ENCODE results near the gene POLR3GL. TPM values are rescaled to one million over a fixed set of nuclear protein-coding genes. Genes with fewer than 3 reads are reported as not detected.

POLR3GL gene
- total and polyA plus RNA-seq, 10 of the 15 experiments (the other 5 are each of a cell fraction or from before 2014, with no cell fraction given) = 12.8 to 47.0 (median 26.6) TPM

DNA sequence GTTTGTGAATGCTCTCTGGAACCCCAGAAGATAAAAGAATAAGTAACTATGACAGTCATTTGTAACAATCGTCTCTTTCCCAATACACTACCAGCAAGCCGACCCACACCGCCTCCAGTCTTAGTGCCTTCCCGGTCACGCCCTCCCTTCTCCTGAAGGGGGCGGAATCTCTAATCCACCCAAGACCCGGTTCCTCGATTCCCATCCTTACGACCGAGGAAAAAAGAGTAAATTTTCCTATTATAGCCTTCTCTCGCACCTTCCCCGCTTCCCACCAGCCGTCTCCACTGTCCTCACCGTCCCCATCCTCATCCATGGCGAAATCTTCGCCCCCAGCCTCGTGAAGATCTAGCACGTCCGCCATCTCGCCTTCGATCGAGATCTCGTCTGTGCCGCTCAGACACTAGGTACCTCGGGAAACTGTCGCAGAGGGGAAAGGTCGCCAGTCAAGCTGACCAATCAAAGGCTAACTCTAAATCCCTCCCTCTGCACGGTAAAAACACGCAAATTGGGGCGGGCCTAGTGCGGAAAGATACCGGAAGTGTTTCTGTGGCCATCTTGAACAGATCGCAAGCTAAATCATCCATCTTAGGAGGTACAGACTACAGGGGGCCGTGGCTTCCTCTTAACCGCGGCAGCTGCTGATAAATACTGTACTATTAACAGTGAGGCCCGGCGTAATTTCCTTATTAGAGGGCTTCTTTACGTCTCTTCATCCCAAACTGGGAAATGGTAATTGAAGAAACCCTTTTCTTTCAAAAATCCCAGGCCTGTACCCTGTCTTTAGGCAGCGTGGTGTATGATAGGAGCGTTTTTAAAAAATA is 37.2 kb upstream of the POLR3GL start, which contains the start of gene RBM8A (continued):
- TF ChIP-seq TCF7 (IDR thresholded peaks at IDR 0.05; ENCODE audit: borderline replicate concordance) (no peak; the same call in 1 of the 2 replicates), RAD21 (IDR thresholded peaks at IDR 0.05; ENCODE audit: insufficient read depth, low read depth, low read length) (no peak), NBN (IDR thresholded peaks at IDR 0.05) (peak; percentile 98), RB1 (IDR thresholded peaks at IDR 0.05; ENCODE audit: borderline replicate concordance) (0 out of 2 replicates have a peak, but pooled peaks have one; percentile 11), JUNB (IDR thresholded peaks at IDR 0.05) (0 out of 2 replicates have a peak, but pooled peaks have one; percentile 2), NR2C2 (IDR thresholded peaks at IDR 0.05; ENCODE audit: borderline replicate concordance, control insufficient read depth, insufficient read length, low read depth) (peak; percentile 75), FOXM1 (IDR thresholded peaks at IDR 0.05; ENCODE audit: low read depth, low read length) (0 out of 2 replicates have a peak, but pooled peaks have one; percentile 48), POLR2AphosphoS5 (IDR thresholded peaks at IDR 0.05; ENCODE audit: low read length) (peak; percentile 96), POLR2AphosphoS2 (IDR thresholded peaks at IDR 0.05; ENCODE audit: low read depth, low read length) (peak; percentile 90), RBBP5 (conservative IDR thresholded peaks at IDR 0.05) (no peak), ZNF274 (IDR thresholded peaks at IDR 0.05; ENCODE audit: insufficient read depth, insufficient read length) (no peak), SMAD1 (IDR thresholded peaks at IDR 0.05; ENCODE audit: low read depth, partially characterized antibody) (peak; percentile 93), NFYB (IDR thresholded peaks at IDR 0.05; ENCODE audit: insufficient read depth, low read depth, low read length) (peak; percentile 66; the same call in 1 of the 2 replicates), BHLHE40 (IDR thresholded peaks at IDR 0.05; ENCODE audit: borderline replicate concordance in 1 of 2, low read depth in 2 of 2, low read length in 1 of 2) (peak; percentile 24 to 49; a peak in 2 of 4 replicates), GATAD2B (conservative IDR thresholded peaks at IDR 0.05; ENCODE audit: low read depth) (0 out of 2 replicates have a peak, but pooled peaks have one; percentile 48)
- TF ChIP-seq, protein P1, sequence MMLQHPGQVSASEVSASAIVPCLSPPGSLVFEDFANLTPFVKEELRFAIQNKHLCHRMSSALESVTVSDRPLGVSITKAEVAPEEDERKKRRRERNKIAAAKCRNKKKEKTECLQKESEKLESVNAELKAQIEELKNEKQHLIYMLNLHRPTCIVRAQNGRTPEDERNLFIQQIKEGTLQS (IDR thresholded peaks at IDR 0.05; ENCODE audit: borderline replicate concordance, extremely low read depth, low read depth, low read length) = 0 out of 2 replicates have a peak, but pooled peaks have one; percentile 28
- TF ChIP-seq, protein P2, sequence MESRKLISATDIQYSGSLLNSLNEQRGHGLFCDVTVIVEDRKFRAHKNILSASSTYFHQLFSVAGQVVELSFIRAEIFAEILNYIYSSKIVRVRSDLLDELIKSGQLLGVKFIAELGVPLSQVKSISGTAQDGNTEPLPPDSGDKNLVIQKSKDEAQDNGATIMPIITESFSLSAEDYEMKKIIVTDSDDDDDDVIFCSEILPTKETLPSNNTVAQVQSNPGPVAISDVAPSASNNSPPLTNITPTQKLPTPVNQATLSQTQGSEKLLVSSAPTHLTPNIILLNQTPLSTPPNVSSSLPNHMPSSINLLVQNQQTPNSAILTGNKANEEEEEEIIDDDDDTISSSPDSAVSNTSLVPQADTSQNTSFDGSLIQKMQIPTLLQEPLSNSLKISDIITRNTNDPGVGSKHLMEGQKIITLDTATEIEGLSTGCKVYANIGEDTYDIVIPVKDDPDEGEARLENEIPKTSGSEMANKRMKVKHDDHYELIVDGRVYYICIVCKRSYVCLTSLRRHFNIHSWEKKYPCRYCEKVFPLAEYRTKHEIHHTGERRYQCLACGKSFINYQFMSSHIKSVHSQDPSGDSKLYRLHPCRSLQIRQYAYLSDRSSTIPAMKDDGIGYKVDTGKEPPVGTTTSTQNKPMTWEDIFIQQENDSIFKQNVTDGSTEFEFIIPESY (IDR thresholded peaks at IDR 0.05) = no peak
- TF ChIP-seq, protein P3, sequence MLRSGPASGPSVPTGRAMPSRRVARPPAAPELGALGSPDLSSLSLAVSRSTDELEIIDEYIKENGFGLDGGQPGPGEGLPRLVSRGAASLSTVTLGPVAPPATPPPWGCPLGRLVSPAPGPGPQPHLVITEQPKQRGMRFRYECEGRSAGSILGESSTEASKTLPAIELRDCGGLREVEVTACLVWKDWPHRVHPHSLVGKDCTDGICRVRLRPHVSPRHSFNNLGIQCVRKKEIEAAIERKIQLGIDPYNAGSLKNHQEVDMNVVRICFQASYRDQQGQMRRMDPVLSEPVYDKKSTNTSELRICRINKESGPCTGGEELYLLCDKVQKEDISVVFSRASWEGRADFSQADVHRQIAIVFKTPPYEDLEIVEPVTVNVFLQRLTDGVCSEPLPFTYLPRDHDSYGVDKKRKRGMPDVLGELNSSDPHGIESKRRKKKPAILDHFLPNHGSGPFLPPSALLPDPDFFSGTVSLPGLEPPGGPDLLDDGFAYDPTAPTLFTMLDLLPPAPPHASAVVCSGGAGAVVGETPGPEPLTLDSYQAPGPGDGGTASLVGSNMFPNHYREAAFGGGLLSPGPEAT (IDR thresholded peaks at IDR 0.05; ENCODE audit: low read depth) = peak; percentile 98
- TF ChIP-seq, protein P4, sequence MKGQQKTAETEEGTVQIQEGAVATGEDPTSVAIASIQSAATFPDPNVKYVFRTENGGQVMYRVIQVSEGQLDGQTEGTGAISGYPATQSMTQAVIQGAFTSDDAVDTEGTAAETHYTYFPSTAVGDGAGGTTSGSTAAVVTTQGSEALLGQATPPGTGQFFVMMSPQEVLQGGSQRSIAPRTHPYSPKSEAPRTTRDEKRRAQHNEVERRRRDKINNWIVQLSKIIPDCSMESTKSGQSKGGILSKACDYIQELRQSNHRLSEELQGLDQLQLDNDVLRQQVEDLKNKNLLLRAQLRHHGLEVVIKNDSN (IDR thresholded peaks at IDR 0.05; ENCODE audit: borderline replicate concordance, extremely low read length, insufficient read depth, low read depth, low read length) = no peak
- TF ChIP-seq, protein P5, sequence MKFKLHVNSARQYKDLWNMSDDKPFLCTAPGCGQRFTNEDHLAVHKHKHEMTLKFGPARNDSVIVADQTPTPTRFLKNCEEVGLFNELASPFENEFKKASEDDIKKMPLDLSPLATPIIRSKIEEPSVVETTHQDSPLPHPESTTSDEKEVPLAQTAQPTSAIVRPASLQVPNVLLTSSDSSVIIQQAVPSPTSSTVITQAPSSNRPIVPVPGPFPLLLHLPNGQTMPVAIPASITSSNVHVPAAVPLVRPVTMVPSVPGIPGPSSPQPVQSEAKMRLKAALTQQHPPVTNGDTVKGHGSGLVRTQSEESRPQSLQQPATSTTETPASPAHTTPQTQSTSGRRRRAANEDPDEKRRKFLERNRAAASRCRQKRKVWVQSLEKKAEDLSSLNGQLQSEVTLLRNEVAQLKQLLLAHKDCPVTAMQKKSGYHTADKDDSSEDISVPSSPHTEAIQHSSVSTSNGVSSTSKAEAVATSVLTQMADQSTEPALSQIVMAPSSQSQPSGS (IDR thresholded peaks at IDR 0.05; ENCODE audit: low read length) = peak; percentile 43
- TF ChIP-seq, protein P6, sequence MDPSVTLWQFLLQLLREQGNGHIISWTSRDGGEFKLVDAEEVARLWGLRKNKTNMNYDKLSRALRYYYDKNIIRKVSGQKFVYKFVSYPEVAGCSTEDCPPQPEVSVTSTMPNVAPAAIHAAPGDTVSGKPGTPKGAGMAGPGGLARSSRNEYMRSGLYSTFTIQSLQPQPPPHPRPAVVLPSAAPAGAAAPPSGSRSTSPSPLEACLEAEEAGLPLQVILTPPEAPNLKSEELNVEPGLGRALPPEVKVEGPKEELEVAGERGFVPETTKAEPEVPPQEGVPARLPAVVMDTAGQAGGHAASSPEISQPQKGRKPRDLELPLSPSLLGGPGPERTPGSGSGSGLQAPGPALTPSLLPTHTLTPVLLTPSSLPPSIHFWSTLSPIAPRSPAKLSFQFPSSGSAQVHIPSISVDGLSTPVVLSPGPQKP (IDR thresholded peaks at IDR 0.05; ENCODE audit: low read depth, low read length) = peak; percentile 73

Data from GM12878 (cell line).